ENCODE data around the gene OR10H2. TPM values are rescaled to one million over a fixed set of nuclear protein-coding genes. Genes with fewer than 3 reads are reported as not detected.
"Not testable (repeated sequence)": the region's sequence is repeated elsewhere in the genome, so short reads cannot be mapped to it uniquely, and the experiment has no call there.

OR10H2 gene, protein sequence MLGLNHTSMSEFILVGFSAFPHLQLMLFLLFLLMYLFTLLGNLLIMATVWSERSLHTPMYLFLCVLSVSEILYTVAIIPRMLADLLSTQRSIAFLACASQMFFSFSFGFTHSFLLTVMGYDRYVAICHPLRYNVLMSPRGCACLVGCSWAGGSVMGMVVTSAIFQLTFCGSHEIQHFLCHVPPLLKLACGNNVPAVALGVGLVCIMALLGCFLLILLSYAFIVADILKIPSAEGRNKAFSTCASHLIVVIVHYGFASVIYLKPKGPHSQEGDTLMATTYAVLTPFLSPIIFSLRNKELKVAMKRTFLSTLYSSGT
- not detected in 2 replicates for total RNA-seq (2014; rRNA removed; shearing (Covaris generic))
- not detected in 2 replicates for polyA plus RNA-seq (2014; cell fraction: nucleus; rRNA removed)

GRCh38 chr19:15727724-15728123, at the start of gene OR10H2:
TSS of gene OR10H2 (plus strand) at chr19:15728024. CDS start at chr19:15728044, 20 bp downstream.
- no peak for DNase-seq (ENCODE audit: extremely low read depth, low read depth)

DNA sequence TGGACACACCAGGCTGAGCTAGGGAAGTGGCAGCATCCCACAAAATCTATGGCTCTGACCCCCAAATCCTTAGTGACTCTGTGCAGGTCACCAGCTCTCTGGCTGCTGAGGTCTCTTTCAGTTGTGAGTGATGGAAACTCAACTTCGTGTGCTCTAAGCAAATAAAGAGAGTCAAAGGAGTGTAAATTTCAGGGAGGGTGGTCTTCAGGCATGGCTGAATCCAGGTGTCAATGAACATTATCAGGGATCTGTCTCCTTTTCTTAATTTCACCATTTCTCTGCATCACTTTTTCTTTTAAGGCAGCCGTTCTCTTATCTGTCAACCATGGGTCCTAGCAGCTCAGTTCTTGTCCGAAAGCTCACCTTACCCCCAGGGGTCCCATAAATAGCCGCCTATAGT, 48.7 kb upstream of the OR10H2 start:
- no peak for DNase-seq (ENCODE audit: extremely low read depth, low read depth)

DNA sequence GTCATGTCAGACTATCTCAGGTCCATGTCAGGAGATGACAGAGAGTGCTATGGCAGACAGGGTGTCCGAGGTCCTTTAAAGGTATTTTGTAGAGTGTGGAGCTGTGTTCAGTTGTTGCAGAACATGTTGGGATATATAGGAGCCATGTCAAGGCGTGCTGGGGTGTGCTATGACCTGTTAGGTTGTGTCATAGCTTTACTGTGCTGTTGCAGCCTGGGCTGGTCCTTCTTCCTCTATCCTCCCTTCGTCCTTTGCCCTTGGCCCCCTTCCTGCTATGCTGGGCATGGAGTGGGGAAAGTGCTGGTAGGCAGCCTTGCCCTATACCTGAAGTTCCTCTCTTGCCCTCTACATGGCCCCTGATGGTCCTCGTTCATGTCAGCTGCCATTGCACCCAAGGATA, 48.0 kb upstream of the OR10H2 start:
- DNase-seq (ENCODE audit: extremely low read depth, low read depth) = not testable (repeated sequence)

GRCh38 chr19:15680478-15681322, 47.1 kb upstream of the OR10H2 start:
- no peak for DNase-seq (ENCODE audit: extremely low read depth, low read depth)

- no peak for DNase-seq (ENCODE audit: extremely low read depth, low read depth)
These were observed 44.4 kb upstream of the OR10H2 start for GRCh38 chr19:15683411-15683810.

DNA sequence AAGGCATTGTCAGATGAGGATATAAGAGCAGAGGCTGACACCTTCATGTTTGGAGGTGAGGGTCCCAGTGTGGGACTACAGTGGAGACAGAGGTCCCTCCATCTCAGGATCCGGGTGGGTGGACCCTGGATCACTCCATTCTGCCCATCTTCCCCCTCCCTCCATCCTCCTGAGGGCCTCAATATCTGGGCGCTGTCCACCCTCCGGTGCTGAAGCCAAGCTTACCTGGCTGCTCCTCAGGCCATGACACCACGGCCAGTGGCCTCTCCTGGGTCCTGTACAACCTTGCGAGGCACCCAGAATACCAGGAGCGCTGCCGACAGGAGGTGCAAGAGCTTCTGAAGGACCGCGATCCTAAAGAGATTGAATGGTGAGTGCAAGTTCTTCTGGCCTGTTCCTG, 43.0 kb upstream of the OR10H2 start:
- DNase-seq (ENCODE audit: extremely low read depth, low read depth) = no peak

DNA sequence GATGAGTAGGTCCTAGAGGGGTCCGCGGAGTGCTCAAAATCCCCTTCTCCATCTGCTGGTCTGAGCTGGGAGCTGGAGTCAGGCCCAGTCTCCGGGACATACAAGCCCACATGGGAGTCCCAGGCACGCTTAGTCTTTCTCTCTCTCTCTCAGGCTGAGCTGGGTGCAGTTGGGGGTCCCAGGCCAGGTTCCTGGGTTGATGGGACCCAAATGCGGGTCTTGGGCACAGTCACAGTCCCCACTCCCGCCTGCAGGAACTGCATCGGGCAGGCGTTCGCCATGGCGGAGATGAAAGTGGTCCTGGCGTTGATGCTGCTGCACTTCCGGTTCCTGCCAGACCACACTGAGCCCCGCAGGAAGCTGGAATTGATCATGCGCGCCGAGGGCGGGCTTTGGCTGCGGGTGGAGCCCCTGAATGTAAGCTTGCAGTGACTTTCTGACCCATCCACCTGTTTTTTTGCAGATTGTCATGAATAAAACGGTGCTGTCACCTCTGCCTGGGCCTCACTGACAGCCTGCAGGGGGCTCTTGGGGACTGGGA, 31.1 kb upstream of the OR10H2 start:
- DNase-seq (ENCODE audit: extremely low read depth, low read depth) = no peak

GRCh38 chr19:15701757-15702533, 25.9 kb upstream of the OR10H2 start:
- no peak for DNase-seq (ENCODE audit: extremely low read depth, low read depth)

GRCh38 chr19:15702534-15702930, 25.3 kb upstream of the OR10H2 start:
- no peak for DNase-seq (ENCODE audit: extremely low read depth, low read depth)

DNA sequence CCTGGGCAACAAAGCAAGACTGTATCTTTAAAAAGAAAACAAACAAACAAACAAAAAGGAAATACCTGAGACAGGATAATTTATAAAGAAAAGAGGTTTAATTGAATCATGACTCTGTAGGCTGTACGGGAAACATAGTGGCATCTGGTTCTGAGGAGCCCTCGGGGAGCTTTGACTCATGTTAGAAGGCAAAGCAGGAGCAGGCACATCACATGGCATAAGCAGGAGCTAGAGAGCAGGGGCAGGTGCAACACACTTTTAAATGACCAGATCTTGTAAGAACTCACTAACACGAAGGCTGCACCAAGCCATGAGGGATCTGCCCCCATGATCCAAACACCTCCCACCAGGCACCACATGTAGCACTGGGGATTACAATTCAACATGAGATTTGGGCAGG, 13.2 kb upstream of the OR10H2 start:
- no peak for DNase-seq (ENCODE audit: extremely low read depth, low read depth)

DNA sequence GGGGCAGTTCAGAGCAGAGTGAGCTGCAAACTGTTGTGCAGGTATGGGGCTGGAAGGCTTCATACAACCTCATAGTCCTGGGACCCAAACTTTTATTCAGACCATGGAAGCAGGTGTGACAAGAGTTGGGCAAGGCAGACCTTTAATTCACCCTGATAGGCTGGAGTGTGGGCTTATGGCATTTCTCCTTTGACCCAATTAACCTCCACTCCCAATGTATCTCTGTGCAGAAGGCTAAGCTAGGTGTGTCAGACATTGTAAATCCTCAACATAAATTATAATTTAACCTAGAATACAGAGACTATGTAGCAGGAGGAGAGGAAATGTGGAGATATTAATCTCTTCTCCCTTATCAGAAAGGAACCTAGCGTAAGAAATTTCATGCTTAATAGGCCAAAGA, 12.2 kb upstream of the OR10H2 start:
- no peak for DNase-seq (ENCODE audit: extremely low read depth, low read depth)

GRCh38 chr19:15717809-15718208, 10.0 kb upstream of the OR10H2 start:
- no peak for DNase-seq (ENCODE audit: extremely low read depth, low read depth)

DNA sequence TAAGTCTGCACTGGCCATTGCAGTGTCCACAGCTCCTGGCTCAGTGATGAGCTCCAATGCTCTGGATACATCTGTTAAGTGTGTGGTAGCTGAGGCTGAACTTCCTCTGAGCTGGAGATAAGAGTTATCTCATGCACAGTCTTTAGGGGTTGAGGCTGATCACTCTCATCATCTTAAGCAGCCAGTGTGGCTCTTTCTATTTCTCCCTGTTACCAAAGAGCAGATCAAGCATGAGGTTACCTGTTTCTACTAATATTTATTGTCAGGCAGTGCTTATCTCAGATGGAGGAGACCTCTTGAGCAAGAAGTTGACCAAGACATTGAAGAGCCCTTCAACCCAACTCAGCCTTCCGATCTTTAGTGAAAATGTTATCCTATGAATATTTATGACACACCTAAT, 6.6 kb upstream of the OR10H2 start:
- no peak for DNase-seq (ENCODE audit: extremely low read depth, low read depth)

DNA sequence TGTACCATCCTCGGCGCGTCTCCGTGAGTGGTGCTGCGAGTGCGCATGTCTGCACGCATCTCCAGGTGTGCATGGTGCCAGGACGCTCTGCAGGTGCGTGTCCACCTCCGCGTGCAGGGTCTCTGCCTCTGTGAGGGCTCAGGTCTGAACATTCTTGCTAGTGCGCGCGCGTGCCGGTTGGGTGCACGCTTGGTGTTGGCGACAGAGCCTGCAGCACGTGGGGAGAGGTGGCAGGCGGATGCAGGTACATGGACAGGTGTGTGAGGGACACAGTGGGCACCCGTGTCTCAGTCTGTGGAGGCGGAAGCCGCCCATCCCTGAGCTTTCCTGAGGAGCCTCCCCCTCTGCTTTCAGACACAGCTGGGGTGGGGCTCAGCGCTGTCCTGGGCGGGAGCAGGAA, 4.9 kb upstream of the OR10H2 start:
- no peak for DNase-seq (ENCODE audit: extremely low read depth, low read depth)

GRCh38 chr19:15730538-15730937, 2.7 kb downstream of the OR10H2 start:
- no peak for DNase-seq (ENCODE audit: extremely low read depth, low read depth)

DNA sequence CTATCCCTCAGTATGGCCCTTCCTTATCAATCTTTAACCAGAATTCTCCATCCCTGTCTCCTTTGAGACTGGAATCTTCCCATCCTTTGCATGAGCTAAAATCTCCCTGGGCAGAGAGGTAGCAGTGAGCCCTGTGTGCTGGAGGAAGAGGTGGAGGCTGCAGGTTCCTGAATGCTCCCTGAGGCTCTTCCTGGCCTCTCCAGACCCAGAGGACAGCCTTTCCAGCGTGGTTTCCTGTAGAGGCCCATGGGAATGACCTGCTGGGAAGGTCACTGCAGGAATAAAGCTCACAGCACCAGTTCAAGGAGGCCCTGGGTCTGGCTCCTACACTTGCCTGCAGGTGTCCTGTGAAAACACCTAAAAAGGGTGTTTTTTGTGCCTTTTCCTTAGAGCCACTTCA, 4.6 kb downstream of the OR10H2 start:
- no peak for DNase-seq (ENCODE audit: extremely low read depth, low read depth)

DNA sequence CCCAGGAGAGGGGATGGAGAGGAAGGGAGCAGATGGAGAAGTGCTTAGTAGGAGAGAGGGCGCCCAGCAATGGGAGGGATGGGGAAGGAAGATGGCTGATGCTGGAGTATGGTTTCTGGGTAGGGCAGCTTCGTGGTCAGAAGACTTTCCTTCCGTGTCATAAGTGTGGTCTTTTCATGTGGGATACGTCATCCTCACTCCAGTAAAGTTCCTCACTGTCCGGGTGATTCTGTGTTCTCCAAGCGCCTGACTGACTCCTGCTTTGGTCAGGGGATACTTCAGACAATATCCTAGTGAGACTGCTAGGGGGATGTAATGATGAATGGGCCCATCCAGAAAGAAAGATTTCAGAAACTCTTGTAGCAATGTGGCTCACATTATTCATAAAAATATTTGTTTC, 6.1 kb downstream of the OR10H2 start:
- no peak for DNase-seq (ENCODE audit: extremely low read depth, low read depth)

- no peak for DNase-seq (ENCODE audit: extremely low read depth, low read depth)
These were observed 9.9 kb downstream of the OR10H2 start, which contains the start of gene OR10H3 for GRCh38 chr19:15737722-15738121. TSS of gene OR10H3 (plus strand) at chr19:15737985. CDS start at chr19:15741393, 3,408 bp downstream.

DNA sequence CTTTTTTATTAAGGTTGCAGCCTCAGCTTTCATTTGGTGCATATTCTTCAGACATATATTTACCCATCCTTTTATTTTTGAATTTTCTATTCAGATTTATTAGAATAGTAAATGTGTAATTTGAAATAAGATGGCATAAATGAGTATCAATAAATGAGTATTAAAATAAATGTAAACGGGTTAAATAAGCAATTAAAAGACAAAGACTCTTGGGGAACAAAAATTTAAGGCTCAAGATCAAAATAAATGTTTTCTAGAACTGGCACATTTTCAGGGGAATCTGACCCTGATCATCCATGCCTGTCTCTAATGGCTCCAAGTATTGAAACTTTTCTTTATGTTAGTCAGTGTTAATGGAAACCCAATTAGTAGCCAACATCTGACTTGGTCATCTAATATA, 13.0 kb downstream of the OR10H2 start:
- DNase-seq (ENCODE audit: extremely low read depth, low read depth) = no peak

- DNase-seq (ENCODE audit: extremely low read depth, low read depth) = no peak
These were observed 20.4 kb downstream of the OR10H2 start for GRCh38 chr19:15748239-15748638.

DNA sequence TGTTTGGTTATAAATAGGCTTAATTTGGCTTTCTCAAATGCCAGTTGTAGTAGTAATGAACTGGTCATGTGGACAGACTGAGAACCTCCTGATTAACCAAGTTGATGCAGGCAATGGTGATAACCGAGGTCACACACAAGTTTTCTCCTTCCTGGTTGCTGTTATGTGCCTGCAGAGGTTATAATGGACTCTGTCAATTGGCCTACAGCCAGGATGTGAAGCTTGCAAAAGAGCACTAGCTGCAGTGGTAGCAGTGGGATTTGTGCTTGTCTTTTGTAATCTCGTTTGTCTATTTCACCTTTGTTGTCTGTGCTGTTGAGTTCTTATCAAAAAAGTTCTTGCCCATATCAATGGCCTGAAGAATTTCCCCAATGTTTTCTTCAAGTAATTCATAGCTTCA, 30.6 kb downstream of the OR10H2 start:
- DNase-seq (ENCODE audit: extremely low read depth, low read depth) = no peak
